Suprapubic skin (tissue), 4 donors: ENCODE results near the gene RPRD2. TPM values are rescaled to one million over a fixed set of nuclear protein-coding genes. Genes with fewer than 3 reads are reported as not detected.
A peak's percentile ranks its signal among the peaks of the same experiment; 100 is the strongest.

Experiments used
- DNase-seq, 2 donors: peaks; one replicate each; pipeline ENCODE4 v3.0.0-alpha.2; 2019; ENCODE audit warnings: low spot score in 2 of 2
- H3K27ac ChIP-seq: fragments of 200-600 bp; sonication (generic); one replicate; pipeline ENCODE4 v1.5.1; 2019
- H3K27me3 ChIP-seq: fragments of 200-600 bp; sonication (generic); one replicate; pipeline ENCODE4 v1.5.1; 2019
- H3K36me3 ChIP-seq: fragments of 200-600 bp; sonication (generic); one replicate; pipeline ENCODE4 v1.5.1; 2019
- H3K4me1 ChIP-seq: fragments of 200-600 bp; sonication (generic); one replicate; pipeline ENCODE4 v1.5.1; 2019
- H3K4me3 ChIP-seq: fragments of 200-600 bp; sonication (generic); one replicate; pipeline ENCODE4 v1.5.1; 2019; ENCODE audit warnings: mild to moderate bottlenecking
- H3K9me3 ChIP-seq: fragments of 200-600 bp; sonication (generic); one replicate; pipeline ENCODE4 v1.5.1; 2019
- EP300 ChIP-seq: sonication (generic); formaldehyde crosslinking; IDR thresholded peaks from one replicate; pipeline ENCODE4 v1.6.1; 2017; ENCODE audit warnings: antibody characterized with exemption
- POLR2A ChIP-seq, 2 donors: fragments of 450-650 bp; IDR thresholded peaks; one replicate each; pipeline ENCODE4 v1.6.1; 2017; ENCODE audit warnings: antibody characterized with exemption in 2 of 2, mild to moderate bottlenecking in 2 of 2, moderate library complexity in 2 of 2
- POLR2AphosphoS5 ChIP-seq, 3 donors: sonication (generic); formaldehyde crosslinking; IDR thresholded peaks; one replicate each; pipeline ENCODE4 v1.6.1; 2017; ENCODE audit warnings: antibody characterized with exemption in 3 of 3
- WGBS: methylation state at CpG from one replicate; pipeline ENCODE4 v1.1.5; 2018; 5-methylcytosine and 5-hydroxymethylcytosine counted together
- total RNA-seq, 4 donors: library from RNA; depleted of rRNA; stranded (reverse); fragments of >200 nt; gene quantifications; one replicate each; pipeline ENCODE4 v1.1.0, GENCODE V29; 2016
- TF ChIP-seq, protein P1 (sequence below), 2 donors: fragments of 200-600 bp in 1 of 2; fragments of 450-650 bp in 1 of 2; sonication (generic) in 1 of 2; IDR thresholded peaks; one replicate each; pipeline ENCODE4 v1.5.1; 2016 to 2019; ENCODE audit warnings: antibody characterized with exemption in 2 of 2, mild to moderate bottlenecking in 1 of 2, moderate library complexity in 1 of 2

Gene RPRD2
- total RNA-seq, 4 donors from 2014 or later = 22.2 to 39.0 (median 28.8) TPM

- WGBS = 23% methylated on average over 5 of the region's 7 CpGs
- TF ChIP-seq, protein P1, sequence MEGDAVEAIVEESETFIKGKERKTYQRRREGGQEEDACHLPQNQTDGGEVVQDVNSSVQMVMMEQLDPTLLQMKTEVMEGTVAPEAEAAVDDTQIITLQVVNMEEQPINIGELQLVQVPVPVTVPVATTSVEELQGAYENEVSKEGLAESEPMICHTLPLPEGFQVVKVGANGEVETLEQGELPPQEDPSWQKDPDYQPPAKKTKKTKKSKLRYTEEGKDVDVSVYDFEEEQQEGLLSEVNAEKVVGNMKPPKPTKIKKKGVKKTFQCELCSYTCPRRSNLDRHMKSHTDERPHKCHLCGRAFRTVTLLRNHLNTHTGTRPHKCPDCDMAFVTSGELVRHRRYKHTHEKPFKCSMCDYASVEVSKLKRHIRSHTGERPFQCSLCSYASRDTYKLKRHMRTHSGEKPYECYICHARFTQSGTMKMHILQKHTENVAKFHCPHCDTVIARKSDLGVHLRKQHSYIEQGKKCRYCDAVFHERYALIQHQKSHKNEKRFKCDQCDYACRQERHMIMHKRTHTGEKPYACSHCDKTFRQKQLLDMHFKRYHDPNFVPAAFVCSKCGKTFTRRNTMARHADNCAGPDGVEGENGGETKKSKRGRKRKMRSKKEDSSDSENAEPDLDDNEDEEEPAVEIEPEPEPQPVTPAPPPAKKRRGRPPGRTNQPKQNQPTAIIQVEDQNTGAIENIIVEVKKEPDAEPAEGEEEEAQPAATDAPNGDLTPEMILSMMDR (IDR thresholded peaks at IDR 0.05) = no peak
- TF ChIP-seq POLR2AphosphoS5 (IDR thresholded peaks at IDR 0.05) (no peak), EP300 (no peak), POLR2A (IDR thresholded peaks at IDR 0.05) (no peak)
- Histone ChIP-seq H3K36me3 (peaks cover 50% of the 10 kb centered on the region), H3K27ac (peak within 1 kb of the TSS; percentile 77), H3K4me3 (peak within 1 kb of the TSS; percentile 49), H3K9me3 (no peaks in the 10 kb centered on the region), H3K27me3 (no peaks in the 10 kb centered on the region), H3K4me1 (peaks cover 33% of the 10 kb centered on the region)
- peak; percentile 76 to 82 for DNase-seq
These were observed 144.2 kb downstream of the RPRD2 start, which contains the start of gene ECM1 for GRCh38 chr1:150507912-150508864. Gene ECM1 (plus strand): TSS chr1:150508109. CDS start chr1:150508210, 101 bp downstream.

DNA sequence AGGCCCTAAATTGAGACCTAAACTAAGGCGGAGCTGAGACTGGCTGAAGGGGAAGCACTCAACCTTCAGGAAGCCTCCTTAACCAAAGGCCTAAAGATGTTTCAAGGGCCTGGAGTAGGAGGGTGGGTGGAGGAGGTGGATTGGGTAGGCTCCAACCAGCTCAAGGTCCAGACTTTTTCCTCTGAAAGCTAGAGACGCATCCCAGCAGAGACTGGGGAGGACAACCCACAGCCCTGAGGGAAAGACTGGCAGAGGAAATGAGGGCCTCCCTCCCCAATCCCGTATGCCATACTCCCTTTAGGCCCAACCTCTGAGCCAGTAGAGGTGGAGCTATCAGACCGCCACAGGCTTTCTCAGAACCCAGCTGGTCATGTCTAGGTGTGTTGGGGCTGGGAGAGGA, 145.0 kb downstream of the RPRD2 start:
- Histone ChIP-seq H3K4me3 (peak overlapping the region; percentile 49), H3K27ac (no peak overlapping the region), H3K36me3 (peaks cover 46% of the 10 kb centered on the region), H3K27me3 (no peaks in the 10 kb centered on the region), H3K4me1 (peaks cover 39% of the 10 kb centered on the region), H3K9me3 (no peaks in the 10 kb centered on the region)
- 64% methylated on average over 3 of the region's 4 CpGs for WGBS
- no peak for DNase-seq
- TF ChIP-seq POLR2AphosphoS5 (IDR thresholded peaks at IDR 0.05) (no peak), POLR2A (IDR thresholded peaks at IDR 0.05) (no peak), EP300 (no peak)
- TF ChIP-seq, protein P1 (IDR thresholded peaks at IDR 0.05) = no peak

GRCh38 chr1:150511551-150511950, 147.6 kb downstream of the RPRD2 start:
- Histone ChIP-seq H3K27me3 (no peaks in the 10 kb centered on the region), H3K4me1 (peaks cover 58% of the 10 kb centered on the region), H3K27ac (no peak overlapping the region), H3K9me3 (no peaks in the 10 kb centered on the region), H3K36me3 (peaks cover 20% of the 10 kb centered on the region), H3K4me3 (no peak overlapping the region)
- no peak for DNase-seq
- TF ChIP-seq, protein P1 (IDR thresholded peaks at IDR 0.05) = no peak
- no peak for TF ChIP-seq EP300
- TF ChIP-seq POLR2A (IDR thresholded peaks at IDR 0.05) = no peak
- TF ChIP-seq POLR2AphosphoS5 (IDR thresholded peaks at IDR 0.05) = no peak
- WGBS = 92% methylated on average over 11 of the region's 12 CpGs

- no peak overlapping the region for H3K27ac ChIP-seq
- WGBS = 95% methylated on average over 17 of the region's 17 CpGs
- peaks cover 60% of the 10 kb centered on the region for H3K4me1 ChIP-seq
These were observed 148.2 kb downstream of the RPRD2 start for GRCh38 chr1:150511985-150512660.

DNA sequence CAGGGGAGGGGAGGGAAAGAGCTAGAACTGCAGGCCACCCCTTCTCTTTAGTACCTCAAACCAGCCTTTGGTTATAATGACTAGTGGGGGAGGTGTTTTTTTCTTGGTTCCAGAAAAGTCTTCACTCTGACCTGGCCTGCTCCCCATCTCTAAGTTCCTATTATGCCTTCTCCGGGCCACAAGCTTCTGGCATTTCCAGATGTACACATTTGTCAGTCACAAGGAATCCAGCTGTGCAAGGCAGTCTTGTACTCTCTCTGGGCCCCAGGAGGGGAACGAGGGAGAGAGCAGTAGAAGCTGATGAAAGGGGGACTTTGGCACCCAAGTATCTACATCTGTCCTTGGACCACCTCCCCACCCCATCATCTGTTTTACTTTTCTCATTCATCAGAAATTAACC, 148.9 kb downstream of the RPRD2 start:
- whole genome bisulfite sequencing = 60% methylated on average over 2 of the region's 2 CpGs
- Histone ChIP-seq H3K27me3 (no peaks in the 10 kb centered on the region), H3K9me3 (no peaks in the 10 kb centered on the region), H3K36me3 (peaks cover 14% of the 10 kb centered on the region), H3K27ac (no peak overlapping the region), H3K4me3 (no peak overlapping the region), H3K4me1 (peaks cover 55% of the 10 kb centered on the region)
- DNase-seq = no peak
- TF ChIP-seq EP300 (no peak), POLR2A (IDR thresholded peaks at IDR 0.05) (no peak), POLR2AphosphoS5 (IDR thresholded peaks at IDR 0.05) (no peak)
- TF ChIP-seq, protein P1 (IDR thresholded peaks at IDR 0.05) = no peak

More at GRCh38 chr1:150511985-150512660, 148.2 kb downstream of the RPRD2 start:
- no peak for DNase-seq
- TF ChIP-seq POLR2A (IDR thresholded peaks at IDR 0.05) (no peak), POLR2AphosphoS5 (IDR thresholded peaks at IDR 0.05) (no peak)
- Histone ChIP-seq H3K4me3 (no peak overlapping the region), H3K36me3 (peaks cover 14% of the 10 kb centered on the region), H3K27me3 (no peaks in the 10 kb centered on the region), H3K9me3 (no peaks in the 10 kb centered on the region)
